Hepatocyte (in vitro differentiated cells): Measurements from ENCODE around the gene KRTAP10-1. TPM values are rescaled to one million over a fixed set of nuclear protein-coding genes. Genes with fewer than 3 reads are reported as not detected.

Experiments used
- DNase-seq: peaks from one replicate; pipeline ENCODE4 v3.0.0-alpha.2; 2016; ENCODE audit warnings: low spot score
- H2AFZ ChIP-seq: fragments of 200-600 bp; sonication (generic); 2 replicates; pipeline ENCODE4 v1.6.0; 2016; ENCODE audit warnings: antibody characterized with exemption, mild to moderate bottlenecking
- H3K27ac ChIP-seq: fragments of 200-600 bp; sonication (generic); 2 replicates; pipeline ENCODE4 v1.5.1; 2016; ENCODE audit warnings: mild to moderate bottlenecking
- H3K27me3 ChIP-seq: fragments of 200-600 bp; sonication (generic); 2 replicates; pipeline ENCODE4 v1.6.1; 2016
- H3K36me3 ChIP-seq: fragments of 200-600 bp; sonication (generic); replicated peaks from 2 replicates; pipeline ENCODE4 v1.5.1; 2016; ENCODE audit warnings: low read depth; ENCODE audit not compliant: insufficient read depth
- H3K4me1 ChIP-seq: fragments of 200-600 bp; sonication (generic); 2 replicates; pipeline ENCODE4 v1.5.1; 2016; ENCODE audit warnings: mild to moderate bottlenecking, moderate library complexity; ENCODE audit not compliant: insufficient read depth
- H3K4me2 ChIP-seq: fragments of 200-600 bp; sonication (generic); 2 replicates; pipeline ENCODE4 v1.6.0; 2016
- H3K4me3 ChIP-seq: fragments of 200-600 bp; sonication (generic); 2 replicates; pipeline ENCODE4 v1.5.1; 2016; ENCODE audit warnings: mild to moderate bottlenecking
- H3K79me2 ChIP-seq: fragments of 200-600 bp; sonication (generic); 2 replicates; pipeline ENCODE4 v1.6.0; 2017; ENCODE audit warnings: mild to moderate bottlenecking
- H3K9me2 ChIP-seq: fragments of 200-600 bp; sonication (generic); replicated peaks from 2 replicates; pipeline ENCODE4 v1.6.0; 2017; ENCODE audit warnings: mild to moderate bottlenecking; ENCODE audit not compliant: insufficient read depth
- H3K9me3 ChIP-seq: fragments of 200-600 bp; sonication (generic); 2 replicates; pipeline ENCODE4 v1.5.1; 2016; ENCODE audit warnings: low read depth, mild to moderate bottlenecking
- H4K20me1 ChIP-seq: fragments of 200-600 bp; sonication (generic); 2 replicates; pipeline ENCODE4 v1.6.0; 2016; ENCODE audit warnings: mild to moderate bottlenecking; ENCODE audit not compliant: insufficient read depth, poor library complexity, severe bottlenecking
- CTCF ChIP-seq: fragments of 200-600 bp; sonication (generic); IDR thresholded peaks from 2 replicates; pipeline ENCODE4 v1.5.1; 2016; ENCODE audit warnings: antibody characterized with exemption, mild to moderate bottlenecking; ENCODE audit not compliant: poor library complexity
- EZH2 ChIP-seq: fragments of 200-600 bp; sonication (generic); IDR thresholded peaks from 2 replicates; pipeline ENCODE4 v1.6.1; 2016; ENCODE audit warnings: antibody characterized with exemption, mild to moderate bottlenecking, borderline replicate concordance
- EZH2phosphoT487 ChIP-seq: fragments of 200-600 bp; sonication (generic); IDR thresholded peaks from one replicate; pipeline ENCODE4 v1.6.1; 2018; ENCODE audit warnings: antibody characterized with exemption, mild to moderate bottlenecking, low read depth, moderate library complexity; ENCODE audit not compliant: unreplicated experiment, severe bottlenecking
- WGBS: methylation state at CpG from one replicate; pipeline ENCODE4 v1.1.6; 2016; ENCODE audit warnings: low lambda C conversion rate; ENCODE audit errors: missing lambda C conversion rate; 5-methylcytosine and 5-hydroxymethylcytosine counted together
- polyA plus RNA-seq: library from polyadenylated mRNA; unstranded; fragments of >200 nt; fragmentation: Nextera tagmentation; extraction: Ambion mirVana; gene quantifications from 2 replicates; pipeline ENCODE4 v1.2.1, GENCODE V29; 2016
- total RNA-seq: library from RNA; depleted of rRNA; stranded (reverse); fragments of >200 nt; gene quantifications from 2 replicates; pipeline ENCODE4 v1.2.3, GENCODE V29; 2014

KRTAP10-1 gene
- total and polyA plus RNA-seq, 2 experiments from 2014 or later = not detected

- H3K4me2 ChIP-seq = no peak overlapping the region
- H4K20me1 ChIP-seq = no peaks in the 10 kb centered on the region
- no peak overlapping the region for H3K4me3 ChIP-seq
- H2AFZ ChIP-seq = no peak overlapping the region
- DNase-seq = no peak
- H3K4me1 ChIP-seq = no peaks in the 10 kb centered on the region
- TF ChIP-seq EZH2 (no peak), EZH2phosphoT487 (no peak), CTCF (no peak)
- H3K9me2 ChIP-seq = no peaks in the 10 kb centered on the region
- H3K36me3 ChIP-seq = no peaks in the 10 kb centered on the region
- H3K27ac ChIP-seq = no peak overlapping the region
- no peaks in the 10 kb centered on the region for H3K9me3 ChIP-seq
- WGBS = 95% methylated on average over 18 of the region's 18 CpGs
- H3K79me2 ChIP-seq = no peaks in the 10 kb centered on the region
- H3K27me3 ChIP-seq = no peaks in the 10 kb centered on the region
These were observed 27.6 kb upstream of the KRTAP10-1 start for GRCh38 chr21:44567481-44568171.

GRCh38 chr21:44566403-44566802, 26.4 kb upstream of the KRTAP10-1 start:
- Histone ChIP-seq H2AFZ (no peak overlapping the region), H3K27me3 (no peaks in the 10 kb centered on the region), H3K9me3 (no peaks in the 10 kb centered on the region), H3K4me1 (no peaks in the 10 kb centered on the region), H3K9me2 (no peaks in the 10 kb centered on the region), H4K20me1 (no peaks in the 10 kb centered on the region), H3K4me3 (no peak overlapping the region), H3K27ac (no peak overlapping the region), H3K79me2 (no peaks in the 10 kb centered on the region), H3K36me3 (no peaks in the 10 kb centered on the region), H3K4me2 (no peak overlapping the region)
- DNase-seq = no peak
- TF ChIP-seq EZH2phosphoT487 (no peak), CTCF (no peak), EZH2 (no peak)
- WGBS = 82% methylated on average over 1 of the region's 1 CpG

- no peaks in the 10 kb centered on the region for H3K79me2 ChIP-seq
- no peak for TF ChIP-seq CTCF
- no peak for TF ChIP-seq EZH2phosphoT487
- TF ChIP-seq EZH2 = no peak
- H2AFZ ChIP-seq = no peak overlapping the region
- WGBS = 8% methylated on average over 1 of the region's 1 CpG
- H3K4me2 ChIP-seq = no peak overlapping the region
- no peaks in the 10 kb centered on the region for H3K9me3 ChIP-seq
- no peak overlapping the region for H3K27ac ChIP-seq
- H3K4me3 ChIP-seq = no peak overlapping the region
- no peaks in the 10 kb centered on the region for H3K9me2 ChIP-seq
- H3K36me3 ChIP-seq = no peaks in the 10 kb centered on the region
- no peaks in the 10 kb centered on the region for H3K27me3 ChIP-seq
- DNase-seq = no peak
- H3K4me1 ChIP-seq = no peaks in the 10 kb centered on the region
- no peaks in the 10 kb centered on the region for H4K20me1 ChIP-seq
These were observed 25.0 kb upstream of the KRTAP10-1 start for GRCh38 chr21:44564886-44565598.
